Activated effector memory CD4-positive, alpha-beta T cell treated with Interleukin-2 at 50 U/mL for 16 hours (primary cell): ENCODE data around the gene ROBO1.

Experiments used
- DNase-seq: peaks from one replicate; pipeline ENCODE4 v3.0.0-alpha.2; 2020

ROBO1 gene

DNA sequence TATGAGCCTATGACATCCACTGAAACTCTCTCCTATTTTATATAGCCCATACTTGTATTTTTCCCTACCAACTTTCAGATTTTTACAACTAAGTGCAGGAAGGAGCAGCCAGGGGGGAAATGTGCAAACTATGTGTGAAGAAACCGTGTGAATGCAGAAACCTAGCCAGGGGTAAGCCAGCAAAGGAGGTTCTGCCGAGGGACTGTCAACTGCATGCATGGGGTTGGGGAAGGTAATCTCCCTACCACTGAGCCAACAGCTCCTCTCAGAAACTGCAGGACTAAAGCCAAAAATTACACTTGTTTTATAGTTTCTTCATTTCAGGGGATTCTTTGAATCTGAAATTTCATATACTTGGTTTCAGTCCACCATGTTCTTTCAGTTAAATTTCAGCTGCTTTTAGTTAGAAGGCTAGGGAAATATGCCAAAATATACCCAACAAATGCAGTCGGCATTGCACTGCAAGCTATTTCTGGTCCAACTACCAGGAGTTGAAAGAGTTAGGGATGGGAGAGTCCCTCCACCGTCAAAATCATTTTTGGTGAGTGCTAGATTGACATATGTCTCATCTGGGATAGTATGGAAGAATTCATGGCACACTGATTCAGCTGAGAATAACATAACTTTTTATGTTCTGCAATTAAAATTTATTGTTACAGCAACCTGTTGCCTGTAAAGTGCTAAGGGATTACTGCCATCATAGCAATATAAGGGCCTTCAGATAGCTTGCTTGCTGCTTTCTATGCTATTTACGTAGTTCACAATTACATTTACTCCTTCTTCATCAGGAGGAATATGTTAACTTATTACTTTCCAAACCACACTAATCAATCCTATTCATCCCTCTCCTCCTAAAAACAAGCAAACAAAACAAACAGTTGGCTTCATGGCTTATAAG is 904.2 kb downstream of the ROBO1 start:
- DNase-seq, result no peak

DNA sequence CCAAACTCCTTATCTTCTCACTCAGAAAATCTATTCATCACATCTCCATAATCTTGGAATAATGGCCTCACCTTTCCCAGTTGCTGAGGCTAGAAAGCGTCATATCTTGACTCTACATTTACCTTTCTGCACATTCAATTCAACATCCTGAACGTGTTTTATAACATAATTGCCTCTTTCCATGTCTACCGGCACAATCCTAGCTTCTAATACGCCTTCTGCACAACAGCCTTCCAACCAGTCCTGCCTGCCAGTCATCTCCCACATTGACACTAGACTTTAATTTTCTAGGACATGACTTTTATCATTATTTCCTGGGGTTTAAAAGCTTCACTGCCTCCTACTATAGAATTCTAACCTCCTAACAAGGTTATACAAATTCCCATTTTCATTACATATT is 906.6 kb downstream of the ROBO1 start:
- no peak for DNase-seq

DNA sequence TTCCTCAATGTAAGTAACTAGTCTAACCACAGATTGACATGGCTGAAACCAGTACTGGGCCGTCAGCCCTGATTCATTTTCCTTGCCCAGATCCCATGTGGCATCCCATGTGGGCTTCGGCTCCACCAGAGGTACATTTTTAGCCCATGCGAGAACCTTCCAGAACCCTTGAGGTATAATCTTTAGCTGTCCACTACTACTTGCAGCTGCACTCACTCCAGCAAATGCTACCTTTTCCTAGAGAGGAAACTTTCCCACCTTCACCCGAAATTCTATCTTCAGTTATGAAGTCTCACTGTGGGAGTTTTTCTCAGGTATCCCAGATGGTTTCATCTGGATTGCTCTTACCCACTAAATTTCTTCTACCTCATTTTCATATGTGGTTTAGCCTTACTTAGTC is 907.2 kb downstream of the ROBO1 start:
- no peak for DNase-seq

DNA sequence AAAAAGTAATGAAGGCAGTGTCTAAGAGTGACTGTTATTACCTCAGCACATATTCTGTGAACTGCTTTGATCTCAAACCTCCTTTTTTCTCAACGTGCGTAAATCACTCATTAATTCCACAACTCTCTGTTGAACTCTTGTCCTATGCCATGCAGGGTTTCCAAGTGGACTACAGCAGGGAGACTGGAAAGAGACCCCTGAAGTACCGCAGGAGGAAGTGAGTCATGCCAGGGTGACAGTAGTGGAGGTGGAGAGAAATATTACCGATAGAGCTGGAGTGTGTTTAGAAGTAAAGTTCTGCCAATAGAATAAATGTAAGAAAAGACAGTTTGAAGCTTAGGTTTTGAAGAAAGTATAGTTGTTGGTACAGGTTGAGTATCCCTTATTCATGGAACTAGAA is 908.9 kb downstream of the ROBO1 start:
- no peak for DNase-seq

DNA sequence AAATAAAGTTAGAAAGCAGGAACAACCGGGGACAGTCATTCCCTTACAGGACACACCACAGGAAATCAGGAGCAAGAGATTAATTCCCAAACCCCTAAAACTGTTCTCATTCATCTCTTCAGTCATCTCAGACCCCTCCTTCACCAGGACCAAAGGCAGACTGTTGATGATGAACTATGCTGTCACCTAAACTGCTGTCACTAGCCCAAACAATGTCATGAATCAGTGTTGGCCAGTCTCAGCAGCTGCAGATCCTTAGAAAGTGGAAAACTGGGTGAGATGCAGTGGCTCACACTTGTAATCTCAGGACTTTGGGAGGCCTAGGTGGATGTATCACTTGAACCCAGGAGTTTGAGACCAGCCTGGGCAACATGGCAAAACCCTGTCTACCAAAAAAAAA is 909.6 kb downstream of the ROBO1 start:
- DNase-seq, result no peak

DNA sequence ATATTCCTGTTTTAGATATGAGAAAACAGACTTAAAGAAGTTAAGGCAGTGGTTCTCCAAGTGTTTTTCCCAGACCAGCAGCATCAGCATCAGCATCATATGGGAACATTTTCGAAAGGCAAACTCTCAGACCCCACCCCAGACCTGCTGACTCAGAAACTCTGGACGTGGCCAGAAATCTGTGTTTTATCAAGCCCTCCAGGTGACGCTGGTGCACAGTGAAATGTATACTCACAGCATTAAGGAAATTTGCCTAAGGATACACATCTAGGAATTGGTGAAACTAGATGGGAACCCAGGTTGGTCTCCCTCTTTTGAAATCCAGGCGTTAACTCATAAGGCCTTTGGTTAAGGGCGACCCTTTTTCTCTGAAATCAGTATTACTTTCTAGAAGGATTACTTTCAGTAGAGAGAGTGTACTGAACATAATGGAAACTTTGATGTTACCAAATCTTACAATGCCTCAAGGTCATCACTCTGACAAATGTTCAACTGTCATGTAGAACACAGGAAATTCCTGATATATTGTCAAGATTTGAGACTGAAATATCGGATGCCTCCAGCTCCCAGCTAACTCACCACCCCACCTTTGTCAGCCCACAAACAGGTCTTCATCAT is 910.2 kb downstream of the ROBO1 start:
- DNase-seq, result no peak

DNA sequence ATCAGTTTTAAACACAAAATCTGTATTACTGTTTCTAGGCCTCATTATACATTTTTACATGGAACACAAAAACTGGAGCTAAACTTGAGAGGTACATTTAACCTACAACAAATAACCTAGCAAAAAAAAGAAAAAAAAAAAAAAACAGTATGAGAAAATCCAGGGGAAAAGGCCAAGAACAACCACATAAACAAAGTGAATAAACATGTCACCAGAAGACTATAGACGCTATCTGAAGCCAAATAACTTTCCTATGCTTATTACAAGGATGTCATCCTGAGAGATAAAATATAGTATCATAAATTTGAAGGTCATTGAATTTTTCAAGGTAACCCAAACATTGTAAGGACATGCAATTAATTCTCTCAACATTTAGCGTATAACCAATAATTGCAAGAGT is 911.6 kb downstream of the ROBO1 start:
- DNase-seq, result no peak

DNA sequence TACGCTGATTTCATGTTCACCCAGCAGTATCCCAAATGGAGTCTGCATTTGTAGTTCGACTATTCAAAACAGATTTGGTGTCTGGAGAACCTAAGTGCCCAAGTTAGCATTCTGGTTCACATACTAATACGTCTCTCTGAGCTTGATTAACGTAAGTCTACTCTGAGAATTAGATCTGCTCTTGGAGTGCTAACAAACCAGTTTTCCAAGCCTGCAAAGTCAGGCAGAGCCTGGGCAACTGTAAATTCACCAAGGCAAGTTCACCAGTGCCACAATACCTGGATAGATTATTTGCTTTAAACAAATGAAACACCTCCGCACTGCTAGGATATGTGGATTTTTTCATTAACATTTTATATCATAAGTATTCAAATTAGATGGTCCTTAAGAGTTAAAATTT is 912.6 kb downstream of the ROBO1 start:
- no peak for DNase-seq

DNA sequence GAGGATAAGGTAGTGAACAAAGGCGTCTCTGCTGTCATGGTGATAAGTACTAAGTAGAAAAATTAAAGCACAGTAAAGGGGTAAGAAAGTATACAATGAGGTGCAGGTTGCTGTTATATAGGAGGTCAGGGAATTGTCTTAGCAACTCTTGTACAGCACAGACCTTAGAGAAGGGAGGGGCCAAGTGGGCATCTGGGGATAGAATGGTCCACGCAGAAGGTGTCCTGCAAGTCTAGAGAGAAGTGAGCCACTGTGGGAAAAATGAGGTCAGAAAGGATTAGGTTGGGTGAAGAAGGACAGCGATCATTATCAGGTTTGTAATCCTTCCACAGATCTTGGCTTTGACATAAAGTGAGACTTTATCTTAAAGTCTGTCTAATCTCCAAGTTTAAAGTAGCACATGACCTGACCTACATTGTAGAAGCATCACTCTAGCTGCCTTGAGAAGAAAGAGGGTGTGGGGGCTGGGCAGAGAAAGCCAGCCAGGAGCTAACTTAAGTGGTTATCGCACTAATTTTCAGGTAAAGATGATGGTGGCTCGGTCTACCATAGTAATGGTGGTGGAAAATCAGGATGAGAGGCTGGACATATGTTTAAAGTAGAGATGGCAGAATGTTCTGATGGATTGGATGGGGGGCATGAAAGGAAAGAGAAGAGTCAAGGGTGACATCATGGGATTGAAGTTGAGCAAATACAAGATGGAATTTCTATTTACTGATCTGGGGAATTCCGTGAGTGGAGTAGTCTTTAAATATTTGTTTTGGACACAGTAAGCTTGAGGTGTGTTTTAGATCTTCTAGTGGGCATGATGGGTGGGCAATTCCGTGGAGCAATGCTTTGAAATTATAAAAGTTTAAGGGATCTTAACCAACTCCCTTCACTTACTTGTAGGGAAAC is 919.2 kb downstream of the ROBO1 start:
- no peak for DNase-seq

DNA sequence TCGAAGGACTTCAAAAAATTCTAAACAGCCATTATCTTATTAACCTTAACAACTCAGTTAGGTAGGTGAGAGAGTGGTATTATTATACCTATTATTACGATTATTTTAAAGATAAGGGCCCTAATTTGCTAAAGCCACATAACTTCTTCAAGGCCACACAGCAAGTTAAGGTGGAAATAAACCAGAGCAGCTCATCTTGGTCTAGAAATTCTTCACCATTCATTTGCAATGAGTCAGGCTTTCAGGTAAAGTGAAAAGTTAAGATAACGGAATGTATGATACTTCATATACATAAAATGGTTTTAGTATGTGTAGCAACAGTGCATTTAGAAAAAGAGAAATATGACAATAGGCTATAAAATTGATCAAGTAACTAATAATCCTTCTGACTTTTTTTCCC is 920.2 kb downstream of the ROBO1 start:
- DNase-seq, result no peak

DNA sequence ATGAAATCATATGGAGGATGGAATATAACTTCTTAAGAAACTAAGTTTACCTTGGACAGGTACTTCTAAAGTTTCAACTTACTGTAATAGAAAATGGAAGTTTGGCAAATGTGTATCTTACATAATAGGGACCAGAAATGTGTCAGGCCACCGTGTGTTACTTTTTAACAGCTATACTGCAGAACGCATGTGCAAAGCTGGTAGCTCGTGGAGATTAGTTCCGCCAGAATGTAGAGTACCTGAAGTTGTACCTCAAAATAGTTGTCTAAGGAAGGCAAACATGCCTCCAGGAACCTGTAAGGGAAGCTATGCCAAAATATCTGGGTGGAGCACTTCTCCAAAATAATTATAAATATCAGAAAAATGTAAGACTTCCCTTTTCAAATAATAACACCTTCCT is 920.6 kb downstream of the ROBO1 start:
- no peak for DNase-seq

DNA sequence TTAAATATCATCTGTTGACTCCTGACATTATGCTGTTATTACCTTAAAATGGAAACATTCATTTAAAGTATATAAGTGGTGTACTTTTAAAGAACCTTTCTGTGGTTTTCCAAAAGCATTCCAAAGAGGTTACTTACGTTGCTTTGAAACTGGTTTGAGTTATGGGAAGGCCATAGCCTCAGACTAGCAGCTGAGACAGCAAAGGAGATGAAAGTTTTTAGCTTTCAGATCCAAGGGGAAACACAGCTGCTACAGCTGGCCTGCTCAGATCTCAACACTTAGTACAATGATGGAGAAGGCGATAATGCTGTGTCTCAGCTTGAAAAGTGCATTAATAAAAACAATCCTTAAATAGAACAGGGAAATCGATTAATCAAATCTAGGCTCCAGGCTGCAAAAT is 921.1 kb downstream of the ROBO1 start:
- DNase-seq, result no peak

DNA sequence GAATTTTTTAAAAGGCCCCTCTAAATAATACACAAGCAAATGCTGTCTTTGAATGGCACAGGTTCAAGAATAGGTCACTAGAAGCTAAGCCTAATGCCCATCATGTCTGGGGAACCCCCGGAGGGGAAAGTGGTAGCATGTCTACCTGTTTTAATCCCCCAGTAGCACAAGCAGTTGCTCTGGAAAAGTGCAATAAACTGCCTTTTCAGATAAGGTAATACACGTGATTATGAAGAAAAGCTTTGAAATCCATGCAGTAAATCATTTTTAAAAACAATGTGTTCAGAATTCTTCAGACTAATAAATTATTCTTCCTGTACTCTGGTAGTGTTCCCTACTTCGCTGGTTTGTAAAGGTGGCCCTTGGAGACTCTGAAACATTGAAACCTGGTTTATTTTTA is 922.2 kb downstream of the ROBO1 start:
- DNase-seq, result no peak

DNA sequence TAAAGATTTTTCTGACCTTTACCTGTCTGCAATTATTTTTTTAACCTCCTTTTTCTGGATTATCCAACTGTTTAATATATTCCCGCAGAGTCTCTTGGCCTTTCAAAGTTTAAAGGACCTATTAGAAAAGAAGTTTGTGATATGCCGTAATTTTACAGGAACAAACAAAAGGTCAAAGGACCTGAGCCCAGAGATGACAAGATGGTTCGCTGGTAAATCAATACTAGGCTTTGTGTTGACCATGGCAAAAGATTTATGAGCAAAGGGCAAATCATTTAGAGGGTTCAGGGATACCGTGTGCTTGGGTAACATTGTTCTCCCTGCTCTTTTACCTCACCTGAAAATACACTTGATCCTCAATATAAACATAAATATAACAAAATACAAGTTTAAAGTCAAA is 923.5 kb downstream of the ROBO1 start:
- no peak for DNase-seq

DNA sequence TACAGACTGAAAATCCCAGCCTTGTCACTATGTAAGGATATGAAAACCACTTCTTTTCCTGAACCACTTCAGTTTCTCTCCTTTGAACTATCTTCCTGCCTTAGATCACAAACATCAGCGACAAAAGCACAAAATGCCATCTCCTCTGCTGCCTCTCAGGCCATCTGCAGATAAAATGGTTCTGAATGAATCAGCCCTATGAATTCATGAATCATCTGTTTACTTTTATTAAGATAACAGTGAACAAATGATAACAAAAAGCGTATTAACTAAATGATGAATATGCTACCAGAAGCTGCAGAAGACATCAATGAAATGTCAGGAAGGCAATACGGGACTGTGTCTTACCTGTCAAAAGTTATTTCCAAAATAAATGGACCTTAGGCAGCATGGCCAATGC is 928.1 kb downstream of the ROBO1 start:
- no peak for DNase-seq

DNA sequence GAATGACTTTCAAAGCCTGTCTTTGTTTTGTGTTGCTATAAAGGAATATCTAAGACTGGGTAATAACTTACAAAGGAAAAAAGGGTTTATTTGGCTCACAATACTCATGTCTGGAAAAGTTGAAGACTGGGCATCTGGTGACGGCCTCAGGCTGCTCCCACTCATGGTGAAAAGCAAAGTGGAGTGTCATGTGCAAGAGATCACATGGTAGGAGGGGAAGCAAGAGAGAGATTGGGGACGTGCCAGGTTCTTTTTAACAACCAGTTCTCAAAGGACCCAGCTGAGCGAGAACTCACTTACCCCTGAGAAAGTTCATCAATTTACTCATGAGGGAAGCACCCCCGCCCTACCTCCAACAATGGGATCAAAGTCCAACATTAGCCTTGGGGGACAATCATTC is 929.4 kb downstream of the ROBO1 start:
- no peak for DNase-seq

DNA sequence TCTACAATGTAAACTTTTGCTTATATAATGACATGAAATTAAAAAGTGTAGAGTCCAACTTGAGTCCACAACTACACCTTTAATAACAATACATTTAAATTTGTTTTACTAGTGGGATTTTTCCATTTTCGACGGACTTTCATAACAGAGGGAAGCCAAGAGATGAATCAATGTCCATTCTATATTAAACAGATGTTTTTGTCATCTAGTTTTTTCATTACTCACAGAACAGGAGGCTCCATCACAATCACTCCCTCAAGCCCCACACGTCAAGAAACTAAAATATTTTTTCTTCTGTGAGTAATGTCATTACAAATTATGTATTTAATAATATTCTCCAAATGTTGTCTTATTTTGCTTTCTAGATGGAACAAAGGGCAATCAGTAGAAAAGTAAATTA is 932.9 kb downstream of the ROBO1 start:
- no peak for DNase-seq

DNA sequence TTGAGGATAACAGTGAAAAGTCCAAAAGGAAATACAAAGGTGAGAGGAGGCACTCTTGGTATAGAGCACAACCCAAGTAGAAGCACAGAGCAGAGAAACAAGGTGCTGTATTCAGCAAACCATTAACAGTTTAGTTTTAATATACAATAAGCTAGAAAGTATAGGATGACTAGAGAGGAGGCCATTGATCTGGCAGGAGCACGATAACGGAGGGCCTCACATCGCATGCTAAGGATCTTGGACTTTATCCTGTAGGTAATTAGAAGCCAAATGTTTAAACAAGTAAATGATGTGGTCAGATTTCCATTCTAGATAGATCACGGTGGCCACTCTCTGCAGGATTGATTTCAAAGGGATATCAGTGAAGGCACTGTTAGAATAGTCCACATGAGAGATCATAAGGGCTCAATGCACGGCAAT is 935.0 kb downstream of the ROBO1 start:
- no peak for DNase-seq

DNA sequence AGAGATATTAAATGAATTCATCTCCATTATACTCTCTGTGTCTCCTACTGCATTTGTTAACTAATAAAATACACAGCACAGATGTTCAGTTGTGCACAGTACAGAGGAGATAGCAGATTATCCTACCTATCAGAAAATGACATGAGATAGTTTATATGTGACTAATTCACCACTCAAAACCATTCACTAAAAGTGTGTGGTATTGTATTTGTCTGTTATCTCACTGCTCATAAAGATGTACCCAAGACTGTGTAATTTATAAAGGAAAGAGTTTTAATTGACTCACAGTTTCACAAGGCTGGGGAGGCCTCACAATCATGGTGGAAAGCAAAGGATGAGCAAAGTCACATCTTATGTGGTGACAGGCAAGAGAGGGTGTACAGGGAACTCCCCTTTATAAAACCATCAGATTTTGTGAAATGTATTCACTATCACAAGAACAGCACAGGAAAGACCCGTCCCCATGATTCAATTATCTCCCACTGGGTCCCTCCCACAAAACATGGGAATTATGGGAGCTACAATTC is 936.3 kb downstream of the ROBO1 start:
- no peak for DNase-seq

DNA sequence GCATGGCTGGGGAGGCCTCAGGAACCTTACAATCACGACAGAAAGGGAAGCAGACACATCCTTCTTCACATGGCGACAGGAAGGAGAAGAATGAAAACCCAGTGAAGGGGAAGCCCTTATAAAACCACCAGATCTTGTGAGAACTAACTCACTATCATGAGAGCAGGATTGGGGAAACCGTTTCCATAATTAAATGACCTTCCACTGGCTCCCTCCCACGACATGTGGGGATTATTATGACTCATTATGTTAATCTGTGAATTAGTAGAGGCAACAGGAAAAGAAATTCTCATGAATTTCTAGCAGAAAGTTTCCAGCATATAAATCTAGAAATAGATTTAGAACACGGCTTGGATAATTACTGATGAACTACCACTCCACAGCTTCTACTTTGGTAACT is 937.3 kb downstream of the ROBO1 start:
- no peak for DNase-seq

DNA sequence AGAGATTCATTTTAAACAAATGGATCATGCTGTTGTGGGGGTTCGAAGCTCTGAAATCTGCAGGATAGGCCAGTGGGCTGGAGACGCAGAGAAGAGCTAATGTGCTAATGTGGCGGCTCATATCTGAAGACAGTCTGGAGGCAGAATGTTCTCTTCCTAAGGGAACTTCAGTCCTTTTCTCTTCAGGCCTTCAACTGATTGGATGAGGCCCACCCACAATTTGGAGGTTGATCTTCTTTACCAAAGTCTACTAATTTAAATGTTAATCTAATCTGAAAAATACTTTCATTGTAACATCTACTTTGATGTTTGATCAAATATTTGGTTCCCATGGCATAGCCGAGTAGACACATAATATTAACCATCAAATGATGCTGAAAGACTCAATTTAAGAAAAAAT is 940.2 kb downstream of the ROBO1 start:
- DNase-seq, result no peak

DNA sequence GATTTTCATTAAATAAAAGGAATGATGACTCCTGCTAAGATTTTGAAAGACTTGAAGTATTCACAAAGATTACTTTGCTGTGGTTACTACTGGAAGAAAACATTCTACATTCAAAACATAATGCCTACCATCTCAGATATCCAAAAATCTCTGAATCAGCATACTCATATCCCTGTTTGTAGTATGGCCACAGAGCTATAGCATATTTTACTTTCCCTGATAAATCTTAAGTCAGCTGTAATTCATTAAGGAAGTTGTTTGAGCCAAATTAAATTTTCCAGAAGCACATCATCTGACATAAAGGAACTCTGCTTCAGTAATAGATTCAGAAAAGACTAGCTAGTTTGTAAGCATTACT is 942.0 kb downstream of the ROBO1 start:
- no peak for DNase-seq

DNA sequence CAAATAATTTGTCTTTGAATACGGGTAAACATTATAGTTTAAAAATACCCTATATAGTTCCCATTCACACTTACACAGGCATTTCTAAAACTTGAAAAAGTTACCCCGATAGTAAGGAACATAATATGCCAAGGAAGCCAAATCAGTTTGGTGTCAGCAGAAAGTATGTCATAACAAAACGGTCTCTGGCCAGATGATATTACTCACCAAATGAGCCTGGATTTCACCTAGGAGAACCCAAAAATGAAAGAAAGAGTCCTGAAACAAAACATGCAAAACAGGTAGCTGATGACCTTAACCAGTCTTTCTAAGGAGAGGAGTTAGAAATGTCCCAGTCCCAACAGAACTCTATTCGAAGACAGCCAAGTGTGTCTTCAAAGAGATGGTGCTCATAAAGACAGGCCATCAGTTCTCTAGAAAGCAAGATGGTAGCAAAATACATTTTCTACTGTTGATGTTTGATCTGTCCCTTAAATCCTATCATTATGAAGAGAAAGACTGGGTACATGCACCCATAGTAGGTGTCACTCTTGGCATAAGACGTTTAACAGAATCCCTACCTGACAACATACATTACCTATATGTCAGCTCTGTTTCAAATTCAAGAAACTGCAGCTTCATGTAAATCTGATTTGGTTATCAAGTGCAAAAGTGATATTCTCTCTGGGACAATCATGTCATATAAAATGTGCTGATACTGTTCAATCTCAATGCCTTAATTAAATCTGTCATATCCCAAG is 942.5 kb downstream of the ROBO1 start:
- DNase-seq, result no peak
